SU-DHL-6 (cell line): ENCODE data around the gene HABP4.
A peak's percentile ranks its signal among the peaks of the same experiment; 100 is the strongest.

ENCODE experiments used
- H2AFZ ChIP-seq: fragments of 200-600 bp; sonication (generic); 2 replicates; pipeline ENCODE4 v1.6.1; 2014; ENCODE audit warnings: low read depth, mild to moderate bottlenecking, moderate library complexity, mixed read lengths, antibody characterized with exemption, low read length; ENCODE audit not compliant: severe bottlenecking
- H3F3A ChIP-seq: fragments of 200-600 bp; shearing (Covaris generic); 2 replicates; pipeline ENCODE4 v1.6.0; 2016; ENCODE audit warnings: antibody characterized with exemption, mild to moderate bottlenecking; ENCODE audit not compliant: insufficient read depth
- H3K27ac ChIP-seq: fragments of 200-600 bp; sonication (generic); 2 replicates; pipeline ENCODE4 v1.5.1; 2016; ENCODE audit warnings: low read depth, mild to moderate bottlenecking, low read length, moderate library complexity, mixed read lengths
- H3K27me3 ChIP-seq: fragments of 200-600 bp; sonication (generic), shearing (Covaris generic); 2 replicates; pipeline ENCODE4 v1.6.0; 2014; ENCODE audit warnings: mild to moderate bottlenecking, low read length
- H3K36me3 ChIP-seq: fragments of 200-600 bp; sonication (generic); 2 replicates; pipeline ENCODE4 v1.6.1; 2014; ENCODE audit warnings: mild to moderate bottlenecking, low read length, mixed read lengths
- H3K4me2 ChIP-seq: fragments of 300-600, 200-600 bp; shearing (Covaris generic), sonication (generic); 2 replicates; pipeline ENCODE4 v1.6.0; 2014; ENCODE audit warnings: low read length, low read depth, mild to moderate bottlenecking; ENCODE audit not compliant: poor library complexity, severe bottlenecking
- H3K4me3 ChIP-seq: fragments of 200-600 bp; sonication (generic); 2 replicates; pipeline ENCODE4 v1.5.1; 2014; ENCODE audit warnings: antibody characterized with exemption, low read length, mild to moderate bottlenecking, mixed read lengths; ENCODE audit not compliant: insufficient read depth, poor library complexity, severe bottlenecking
- H3K79me2 ChIP-seq: fragments of 200-600 bp; sonication (generic); 2 replicates; pipeline ENCODE4 v1.6.1; 2014; ENCODE audit warnings: mild to moderate bottlenecking, low read length, moderate library complexity; ENCODE audit not compliant: insufficient read depth
- H3K9ac ChIP-seq: fragments of 200-600 bp; sonication (generic); 2 replicates; pipeline ENCODE4 v1.7.0; 2014; ENCODE audit warnings: mild to moderate bottlenecking, low read length
- H3K9me2 ChIP-seq: fragments of 200-600 bp; sonication (generic); replicated peaks from 2 replicates; pipeline ENCODE4 v1.6.1; 2014; ENCODE audit warnings: low read length; ENCODE audit not compliant: insufficient read depth
- H3K9me3 ChIP-seq: fragments of 200-600 bp; sonication (generic); 2 replicates; pipeline ENCODE4 v1.6.1; 2014; ENCODE audit warnings: low read length, mixed read lengths; ENCODE audit not compliant: insufficient read depth
- H4K20me1 ChIP-seq: fragments of 200-600 bp; sonication (generic); 2 replicates; pipeline ENCODE4 v1.6.1; 2014; ENCODE audit warnings: low read depth, mild to moderate bottlenecking, antibody characterized with exemption, low read length, moderate library complexity, mixed read lengths
- CTCF ChIP-seq: fragments of 200-600 bp; sonication (generic); IDR thresholded peaks from one replicate; pipeline ENCODE4 v1.5.1; 2017; ENCODE audit warnings: antibody characterized with exemption, mild to moderate bottlenecking, low read length, moderate library complexity; ENCODE audit not compliant: insufficient read depth, poor library complexity, severe bottlenecking
- EZH2phosphoT487 ChIP-seq: fragments of 200-600 bp; sonication (generic), shearing (Covaris generic); conservative IDR thresholded peaks from 2 replicates; pipeline ENCODE4 v1.6.1; 2018; ENCODE audit warnings: mild to moderate bottlenecking, antibody characterized with exemption, low read length, moderate library complexity, mixed read lengths

Gene HABP4

GRCh38 chr9:96412174-96412913, 37.6 kb upstream of the HABP4 start:
- Histone ChIP-seq H3K27ac (peak overlapping the region; percentile 76), H3K9me2 (no peaks in the 10 kb centered on the region), H3K4me2 (no peak overlapping the region), H3K36me3 (peaks cover 17% of the 10 kb centered on the region), H3K9me3 (no peaks in the 10 kb centered on the region), H3K27me3 (no peaks in the 10 kb centered on the region), H4K20me1 (peaks cover 26% of the 10 kb centered on the region), H3K79me2 (peaks cover 94% of the 10 kb centered on the region), H3K4me3 (no peak overlapping the region), H2AFZ (no peak overlapping the region), H3F3A (peaks cover 31% of the 10 kb centered on the region), H3K9ac (no peak overlapping the region)
- no peak for TF ChIP-seq CTCF
- TF ChIP-seq EZH2phosphoT487: no peak

GRCh38 chr9:96413302-96414221, 36.4 kb upstream of the HABP4 start:
- TF ChIP-seq EZH2phosphoT487 (no peak), CTCF (no peak)
- no peaks in the 10 kb centered on the region for H3K9me2 ChIP-seq
- H3F3A ChIP-seq: peaks cover 31% of the 10 kb centered on the region
- H3K36me3 ChIP-seq: peaks cover 17% of the 10 kb centered on the region
- peak overlapping the region; percentile 76 for H3K27ac ChIP-seq
- no peaks in the 10 kb centered on the region for H3K27me3 ChIP-seq
- no peak overlapping the region for H2AFZ ChIP-seq
- peaks cover 84% of the 10 kb centered on the region for H3K79me2 ChIP-seq
- H4K20me1 ChIP-seq: peaks cover 21% of the 10 kb centered on the region
- peak overlapping the region; percentile 41 for H3K4me3 ChIP-seq
- peak overlapping the region; percentile 94 for H3K4me2 ChIP-seq
- peak overlapping the region; percentile 48 for H3K9ac ChIP-seq
- H3K9me3 ChIP-seq: no peaks in the 10 kb centered on the region

GRCh38 chr9:96417051-96417586, 32.9 kb upstream of the HABP4 start:
- TF ChIP-seq CTCF: no peak
- no peak for TF ChIP-seq EZH2phosphoT487
- H3K9me2 ChIP-seq: no peaks in the 10 kb centered on the region
- no peak overlapping the region for H2AFZ ChIP-seq

More at GRCh38 chr9:96417051-96417586, 32.9 kb upstream of the HABP4 start:
- no peaks in the 10 kb centered on the region for H3K27me3 ChIP-seq
- peak overlapping the region; percentile 86 for H3K9ac ChIP-seq
- H3F3A ChIP-seq: peaks cover 34% of the 10 kb centered on the region
- H3K27ac ChIP-seq: peak overlapping the region; percentile 97
- H3K36me3 ChIP-seq: peaks cover 7% of the 10 kb centered on the region
- peak overlapping the region; percentile 81 for H3K4me3 ChIP-seq
- H3K79me2 ChIP-seq: peaks cover 52% of the 10 kb centered on the region
- peaks cover 6% of the 10 kb centered on the region for H4K20me1 ChIP-seq
- H3K9me3 ChIP-seq: no peaks in the 10 kb centered on the region
- H3K4me2 ChIP-seq: peak overlapping the region; percentile 94
